ENCODE measurements around the gene PTBP3. TPM values are rescaled to one million over a fixed set of nuclear protein-coding genes. Genes with fewer than 3 reads are reported as not detected.

PTBP3 gene
- total and polyA plus RNA-seq, 2 of the 13 experiments (the other 11 are each of a cell fraction or from before 2014, with no cell fraction given): 52.8 to 61.1 TPM

- TF ChIP-seq, protein P1, sequence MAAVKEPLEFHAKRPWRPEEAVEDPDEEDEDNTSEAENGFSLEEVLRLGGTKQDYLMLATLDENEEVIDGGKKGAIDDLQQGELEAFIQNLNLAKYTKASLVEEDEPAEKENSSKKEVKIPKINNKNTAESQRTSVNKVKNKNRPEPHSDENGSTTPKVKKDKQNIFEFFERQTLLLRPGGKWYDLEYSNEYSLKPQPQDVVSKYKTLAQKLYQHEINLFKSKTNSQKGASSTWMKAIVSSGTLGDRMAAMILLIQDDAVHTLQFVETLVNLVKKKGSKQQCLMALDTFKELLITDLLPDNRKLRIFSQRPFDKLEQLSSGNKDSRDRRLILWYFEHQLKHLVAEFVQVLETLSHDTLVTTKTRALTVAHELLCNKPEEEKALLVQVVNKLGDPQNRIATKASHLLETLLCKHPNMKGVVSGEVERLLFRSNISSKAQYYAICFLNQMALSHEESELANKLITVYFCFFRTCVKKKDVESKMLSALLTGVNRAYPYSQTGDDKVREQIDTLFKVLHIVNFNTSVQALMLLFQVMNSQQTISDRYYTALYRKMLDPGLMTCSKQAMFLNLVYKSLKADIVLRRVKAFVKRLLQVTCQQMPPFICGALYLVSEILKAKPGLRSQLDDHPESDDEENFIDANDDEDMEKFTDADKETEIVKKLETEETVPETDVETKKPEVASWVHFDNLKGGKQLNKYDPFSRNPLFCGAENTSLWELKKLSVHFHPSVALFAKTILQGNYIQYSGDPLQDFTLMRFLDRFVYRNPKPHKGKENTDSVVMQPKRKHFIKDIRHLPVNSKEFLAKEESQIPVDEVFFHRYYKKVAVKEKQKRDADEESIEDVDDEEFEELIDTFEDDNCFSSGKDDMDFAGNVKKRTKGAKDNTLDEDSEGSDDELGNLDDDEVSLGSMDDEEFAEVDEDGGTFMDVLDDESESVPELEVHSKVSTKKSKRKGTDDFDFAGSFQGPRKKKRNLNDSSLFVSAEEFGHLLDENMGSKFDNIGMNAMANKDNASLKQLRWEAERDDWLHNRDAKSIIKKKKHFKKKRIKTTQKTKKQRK (IDR thresholded peaks at IDR 0.05; ENCODE audit: low read length): no peak
- TF ChIP-seq HHEX (CRISPR knock-in tag; IDR thresholded peaks at IDR 0.05): no peak
- TF ChIP-seq ATF7 (IDR thresholded peaks at IDR 0.05): no peak
- no peak for TF ChIP-seq ATF7 (CRISPR knock-in tag; IDR thresholded peaks at IDR 0.05)
- TF ChIP-seq ZZZ3 (CRISPR knock-in tag; IDR thresholded peaks at IDR 0.05; ENCODE audit: borderline replicate concordance): no peak
- peak; percentile 93; the same call in 1 of the 2 replicates for TF ChIP-seq NFATC3 (CRISPR knock-in tag; IDR thresholded peaks at IDR 0.05)
- no peak for TF ChIP-seq ZNF710 (CRISPR knock-in tag; IDR thresholded peaks at IDR 0.05; ENCODE audit: borderline replicate concordance)
- TF ChIP-seq ZNF451 (CRISPR knock-in tag; IDR thresholded peaks at IDR 0.05): peak; percentile 84; the same call in 1 of the 2 replicates
- no peak for TF ChIP-seq ZNF883 (CRISPR knock-in tag; IDR thresholded peaks at IDR 0.05; ENCODE audit: not compliant biosample characterization)
- TF ChIP-seq NFKBIZ (CRISPR knock-in tag; IDR thresholded peaks at IDR 0.05): no peak
- no peak for TF ChIP-seq BCLAF1 (IDR thresholded peaks at IDR 0.05)
- no peak for TF ChIP-seq U2AF2 (IDR thresholded peaks at IDR 0.05; ENCODE audit: low read depth, low read length)
- no peak; the same call in 1 of the 2 replicates for TF ChIP-seq SMAD9 (CRISPR knock-in tag; IDR thresholded peaks at IDR 0.05)
- no peak; the same call in 1 of the 2 replicates for TF ChIP-seq STAG1 (CRISPR knock-in tag; IDR thresholded peaks at IDR 0.05)
- TF ChIP-seq ZNF414 (CRISPR knock-in tag; IDR thresholded peaks at IDR 0.05): no peak
- peak; percentile 70; the same call in 1 of the 2 replicates for TF ChIP-seq ZNF772 (CRISPR knock-in tag; IDR thresholded peaks at IDR 0.05)
- peak; percentile 31 for TF ChIP-seq TEAD3 (CRISPR knock-in tag; optimal IDR thresholded peaks at IDR 0.05; ENCODE audit: borderline replicate concordance)
- TF ChIP-seq ZNF891 (CRISPR knock-in tag; IDR thresholded peaks at IDR 0.05): no peak
- TF ChIP-seq POLR2A (IDR thresholded peaks at IDR 0.05; ENCODE audit: insufficient read depth in 1 of 2, low read depth in 2 of 2, low read length in 2 of 2): peak; percentile 91 to 96
- TF ChIP-seq GABPA (IDR thresholded peaks at IDR 0.05; ENCODE audit: low read depth, low read length): no peak
- TF ChIP-seq GABPA (CRISPR knock-in tag; IDR thresholded peaks at IDR 0.05; ENCODE audit: low read depth): no peak
- peak; percentile 77 for TF ChIP-seq ZNF543 (CRISPR knock-in tag; IDR thresholded peaks at IDR 0.05)
Measured at GRCh38 chr9:112379177-112380101, 46.0 kb upstream of the PTBP3 start (continued).
